ENCODE measurements around the gene ZFP3. TPM values are rescaled to one million over a fixed set of nuclear protein-coding genes. Genes with fewer than 3 reads are reported as not detected.
A peak's percentile ranks its signal among the peaks of the same experiment; 100 is the strongest.

Gene ZFP3
- total and polyA plus RNA-seq, 4 donors = 2.3 to 7.3 (median 3.7) TPM

- Histone ChIP-seq H3K36me3 (ENCODE audit: control insufficient read depth in 4 of 4, insufficient read depth in 4 of 4, low read length in 4 of 4) (peaks cover 0 to 15% (median 8%) of the 10 kb centered on the region in 4 donors), H3K4me1 (ENCODE audit: control insufficient read depth in 5 of 5, insufficient read depth in 5 of 5, low read length in 5 of 5) (peaks cover 0 to 5% (median 3%) of the 10 kb centered on the region in 5 donors), H3K9ac (ENCODE audit: insufficient read depth in 1 of 2, low read length in 2 of 2) (peak overlapping the region in 1 of 2 donors; percentile 63), H3K4me3 (peak overlapping the region; percentile 69), H3K27me3 (ENCODE audit: control insufficient read depth in 3 of 3, insufficient read depth in 3 of 3, low read length in 2 of 3) (no peaks in the 10 kb centered on the region), H3K27ac (ENCODE audit: low read depth in 1 of 2, low read length in 1 of 2) (peak overlapping the region; percentile 68 to 82), H3K9me3 (ENCODE audit: control insufficient read depth in 4 of 4, insufficient read depth in 3 of 4, low read length in 3 of 4) (peaks cover 0 to 36% (median 24%) of the 10 kb centered on the region in 4 donors)
- no peak for TF ChIP-seq CTCF (IDR thresholded peaks at IDR 0.05; ENCODE audit: control extremely low read depth, extremely low read depth)
- DNase-seq (peak; percentile 85 to 91 (median 88)), ATAC-seq (ENCODE audit: insufficient read depth, low FRiP score) (no peak)
- WGBS, 2 donors = 1 to 3% methylated on average over 63 of the region's 63 CpGs
These were observed 19.0 kb downstream of the ZFP3 start for GRCh38 chr17:5097101-5097834.

- H3K36me3 ChIP-seq (ENCODE audit: control insufficient read depth in 4 of 4, insufficient read depth in 4 of 4, low read length in 4 of 4) = no peaks in the 10 kb centered on the region
- WGBS, 2 donors = 84 to 94% methylated on average over 5 of the region's 5 CpGs
- ATAC-seq (ENCODE audit: insufficient read depth, low FRiP score) (no peak), DNase-seq (no peak)
- no peaks in the 10 kb centered on the region for H3K27me3 ChIP-seq (ENCODE audit: control insufficient read depth in 3 of 3, insufficient read depth in 3 of 3, low read length in 2 of 3)
- peaks cover 0 to 7% (median 3%) of the 10 kb centered on the region in 5 donors for H3K4me1 ChIP-seq (ENCODE audit: control insufficient read depth in 5 of 5, insufficient read depth in 5 of 5, low read length in 5 of 5)
- no peak overlapping the region for H3K27ac ChIP-seq (ENCODE audit: low read depth in 1 of 2, low read length in 1 of 2)
- H3K9me3 ChIP-seq (ENCODE audit: control insufficient read depth in 4 of 4, insufficient read depth in 3 of 4, low read length in 3 of 4) = peaks cover 0 to 18% (median 8%) of the 10 kb centered on the region in 4 donors
- H3K9ac ChIP-seq (ENCODE audit: insufficient read depth in 1 of 2, low read length in 2 of 2) = no peak overlapping the region
- TF ChIP-seq CTCF (IDR thresholded peaks at IDR 0.05; ENCODE audit: control extremely low read depth, extremely low read depth) = no peak
- H3K4me3 ChIP-seq = no peak overlapping the region
These were observed 21.0 kb downstream of the ZFP3 start for GRCh38 chr17:5099271-5099670.

GRCh38 chr17:5100832-5101231, 22.6 kb downstream of the ZFP3 start:
- Histone ChIP-seq H3K36me3 (ENCODE audit: control insufficient read depth in 4 of 4, insufficient read depth in 4 of 4, low read length in 4 of 4) (peaks cover 2 to 3% (median 3%) of the 10 kb centered on the region in 4 donors), H3K27ac (ENCODE audit: low read depth in 1 of 2, low read length in 1 of 2) (no peak overlapping the region), H3K27me3 (ENCODE audit: control insufficient read depth in 3 of 3, insufficient read depth in 3 of 3, low read length in 2 of 3) (no peaks in the 10 kb centered on the region), H3K4me3 (no peak overlapping the region), H3K9ac (ENCODE audit: insufficient read depth in 1 of 2, low read length in 2 of 2) (no peak overlapping the region), H3K9me3 (ENCODE audit: control insufficient read depth in 4 of 4, insufficient read depth in 3 of 4, low read length in 3 of 4) (peaks cover 0 to 10% (median 4%) of the 10 kb centered on the region in 4 donors), H3K4me1 (ENCODE audit: control insufficient read depth in 5 of 5, insufficient read depth in 5 of 5, low read length in 5 of 5) (peaks cover 0 to 7% (median 3%) of the 10 kb centered on the region in 5 donors)
- WGBS, 2 donors = 76 to 82% methylated on average over 6 of the region's 6 CpGs
- no peak for TF ChIP-seq CTCF (IDR thresholded peaks at IDR 0.05; ENCODE audit: control extremely low read depth, extremely low read depth)
- no peak for DNase-seq
- ATAC-seq (ENCODE audit: insufficient read depth, low FRiP score) = no peak

Measured in lung (tissue), 12 donors.